GM10266 (cell line): Measurements from ENCODE around the gene ABHD12.

Experiments used
- DNase-seq: peaks from one replicate; pipeline ENCODE4 v3.0.0; 2012; ENCODE audit errors: extremely low spot score
- CTCF ChIP-seq: IDR thresholded peaks from 2 replicates; pipeline ENCODE4 v1.5.1; 2012; ENCODE audit warnings: mild to moderate bottlenecking, low read depth; ENCODE audit not compliant: control insufficient read depth, insufficient read depth; ENCODE audit errors: missing control alignments

ABHD12 gene

GRCh38 chr20:25390538-25391528 is at the start of gene ABHD12:
Gene ABHD12, minus strand, starts transcription at chr20:25390835. Its CDS starts 132 bp downstream, at chr20:25390703.
- TF ChIP-seq CTCF = peak; percentile 32
- DNase-seq = peak; percentile 98

- no peak for TF ChIP-seq CTCF
- no peak for DNase-seq
Measured at GRCh38 chr20:25439328-25439727, 48.7 kb upstream of the ABHD12 start.

GRCh38 chr20:25437153-25437581 is 46.5 kb upstream of the ABHD12 start:
- DNase-seq = no peak
- TF ChIP-seq CTCF = no peak

- no peak for TF ChIP-seq CTCF
Measured at GRCh38 chr20:25424536-25424935, 33.9 kb upstream of the ABHD12 start.

GRCh38 chr20:25422032-25422431 is 31.4 kb upstream of the ABHD12 start:
- no peak for DNase-seq

More at GRCh38 chr20:25424536-25424935, 33.9 kb upstream of the ABHD12 start:
- no peak for DNase-seq

GRCh38 chr20:25421102-25421501 is 30.5 kb upstream of the ABHD12 start:
- DNase-seq = no peak
- no peak for TF ChIP-seq CTCF

More at GRCh38 chr20:25422032-25422431, 31.4 kb upstream of the ABHD12 start:
- TF ChIP-seq CTCF = no peak

- no peak for DNase-seq
- no peak for TF ChIP-seq CTCF
Measured at GRCh38 chr20:25418776-25419175, 28.1 kb upstream of the ABHD12 start.
